ENCODE data around the gene SRPK3.

The SRPK3 gene

DNA sequence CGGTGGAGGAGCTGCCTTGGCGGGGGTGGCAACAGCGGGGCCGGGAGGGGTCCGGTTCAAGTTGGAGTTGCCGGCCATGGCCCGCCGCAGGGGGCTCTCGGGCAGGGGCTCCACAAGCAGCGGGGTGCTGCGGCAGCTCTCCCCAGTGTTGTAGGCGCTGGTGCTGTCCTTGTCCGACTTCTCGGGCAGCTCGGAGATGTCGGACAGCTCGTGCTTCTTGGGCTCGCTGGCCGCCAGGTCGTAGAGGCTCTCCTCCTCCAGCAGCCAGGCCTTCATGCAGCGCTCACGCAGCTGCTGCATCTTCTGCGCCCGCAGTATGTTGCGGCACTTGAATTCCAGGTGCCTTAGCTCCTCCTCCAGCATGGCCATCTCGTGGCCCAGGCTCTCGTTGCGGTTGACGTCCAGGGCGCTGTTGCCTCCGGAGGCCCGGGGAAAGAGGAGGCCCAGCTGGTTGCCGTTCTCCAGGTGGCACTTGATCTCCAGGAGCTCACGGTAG, 23.3 kb downstream of the SRPK3 start:
- Histone ChIP-seq H3K27me3 (ENCODE audit: control insufficient read depth, low read length) (no peaks in the 10 kb centered on the region), H3K36me3 (ENCODE audit: control insufficient read depth, low read length) (no peaks in the 10 kb centered on the region), H3K4me1 (ENCODE audit: control insufficient read depth, low read length) (no peaks in the 10 kb centered on the region), H3K27ac (ENCODE audit: low read depth, low read length) (no peak overlapping the region), H3F3A (ENCODE audit: control insufficient read depth, insufficient read depth) (no peaks in the 10 kb centered on the region), H4K20me1 (ENCODE audit: control insufficient read depth, insufficient read depth, low read depth, low read length) (no peaks in the 10 kb centered on the region), H3K79me2 (ENCODE audit: control insufficient read depth, low read length) (no peaks in the 10 kb centered on the region), H3K9me2 (replicated peaks; ENCODE audit: control insufficient read depth, low read length) (no peaks in the 10 kb centered on the region), H3K4me2 (ENCODE audit: low read length) (no peak overlapping the region), H3K9me3 (ENCODE audit: control insufficient read depth, insufficient read depth, low read length) (no peaks in the 10 kb centered on the region), H3K4me3 (ENCODE audit: low read length) (no peak overlapping the region)
- TF ChIP-seq, protein P1, sequence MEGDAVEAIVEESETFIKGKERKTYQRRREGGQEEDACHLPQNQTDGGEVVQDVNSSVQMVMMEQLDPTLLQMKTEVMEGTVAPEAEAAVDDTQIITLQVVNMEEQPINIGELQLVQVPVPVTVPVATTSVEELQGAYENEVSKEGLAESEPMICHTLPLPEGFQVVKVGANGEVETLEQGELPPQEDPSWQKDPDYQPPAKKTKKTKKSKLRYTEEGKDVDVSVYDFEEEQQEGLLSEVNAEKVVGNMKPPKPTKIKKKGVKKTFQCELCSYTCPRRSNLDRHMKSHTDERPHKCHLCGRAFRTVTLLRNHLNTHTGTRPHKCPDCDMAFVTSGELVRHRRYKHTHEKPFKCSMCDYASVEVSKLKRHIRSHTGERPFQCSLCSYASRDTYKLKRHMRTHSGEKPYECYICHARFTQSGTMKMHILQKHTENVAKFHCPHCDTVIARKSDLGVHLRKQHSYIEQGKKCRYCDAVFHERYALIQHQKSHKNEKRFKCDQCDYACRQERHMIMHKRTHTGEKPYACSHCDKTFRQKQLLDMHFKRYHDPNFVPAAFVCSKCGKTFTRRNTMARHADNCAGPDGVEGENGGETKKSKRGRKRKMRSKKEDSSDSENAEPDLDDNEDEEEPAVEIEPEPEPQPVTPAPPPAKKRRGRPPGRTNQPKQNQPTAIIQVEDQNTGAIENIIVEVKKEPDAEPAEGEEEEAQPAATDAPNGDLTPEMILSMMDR (IDR thresholded peaks at IDR 0.05; ENCODE audit: low read depth, low read length, poor library complexity, severe bottlenecking): no peak
- TF ChIP-seq EZH2phosphoT487 (IDR thresholded peaks at IDR 0.05; ENCODE audit: borderline replicate concordance, low read length): no peak

- Histone ChIP-seq H3F3A (ENCODE audit: control insufficient read depth, insufficient read depth) (no peaks in the 10 kb centered on the region), H3K4me2 (ENCODE audit: low read length) (no peak overlapping the region), H3K9me3 (ENCODE audit: control insufficient read depth, insufficient read depth, low read length) (no peaks in the 10 kb centered on the region), H3K36me3 (ENCODE audit: control insufficient read depth, low read length) (no peaks in the 10 kb centered on the region), H4K20me1 (ENCODE audit: control insufficient read depth, insufficient read depth, low read depth, low read length) (no peaks in the 10 kb centered on the region), H3K9me2 (replicated peaks; ENCODE audit: control insufficient read depth, low read length) (no peaks in the 10 kb centered on the region), H3K79me2 (ENCODE audit: control insufficient read depth, low read length) (no peaks in the 10 kb centered on the region), H3K27me3 (ENCODE audit: control insufficient read depth, low read length) (no peaks in the 10 kb centered on the region), H3K4me3 (ENCODE audit: low read length) (no peak overlapping the region), H3K4me1 (ENCODE audit: control insufficient read depth, low read length) (no peaks in the 10 kb centered on the region), H3K27ac (ENCODE audit: low read depth, low read length) (no peak overlapping the region)
- TF ChIP-seq, protein P1 (IDR thresholded peaks at IDR 0.05; ENCODE audit: low read depth, low read length, poor library complexity, severe bottlenecking): no peak
- TF ChIP-seq EZH2phosphoT487 (IDR thresholded peaks at IDR 0.05; ENCODE audit: borderline replicate concordance, low read length): no peak
Observed at GRCh38 chrX:153804621-153805020, 23.8 kb downstream of the SRPK3 start.

- Histone ChIP-seq H4K20me1 (ENCODE audit: control insufficient read depth, insufficient read depth, low read depth, low read length) (no peaks in the 10 kb centered on the region), H3K79me2 (ENCODE audit: control insufficient read depth, low read length) (no peaks in the 10 kb centered on the region), H3F3A (ENCODE audit: control insufficient read depth, insufficient read depth) (no peaks in the 10 kb centered on the region), H3K27me3 (ENCODE audit: control insufficient read depth, low read length) (no peaks in the 10 kb centered on the region), H3K9me3 (ENCODE audit: control insufficient read depth, insufficient read depth, low read length) (no peaks in the 10 kb centered on the region), H3K36me3 (ENCODE audit: control insufficient read depth, low read length) (no peaks in the 10 kb centered on the region), H3K4me1 (ENCODE audit: control insufficient read depth, low read length) (no peaks in the 10 kb centered on the region), H3K4me2 (ENCODE audit: low read length) (no peak overlapping the region), H3K4me3 (ENCODE audit: low read length) (no peak overlapping the region), H3K9me2 (replicated peaks; ENCODE audit: control insufficient read depth, low read length) (no peaks in the 10 kb centered on the region), H3K27ac (ENCODE audit: low read depth, low read length) (no peak overlapping the region)
- TF ChIP-seq EZH2phosphoT487 (IDR thresholded peaks at IDR 0.05; ENCODE audit: borderline replicate concordance, low read length): no peak
- TF ChIP-seq, protein P1 (IDR thresholded peaks at IDR 0.05; ENCODE audit: low read depth, low read length, poor library complexity, severe bottlenecking): no peak
Observed at GRCh38 chrX:153805436-153805835, 24.6 kb downstream of the SRPK3 start.
